Ovary (tissue), 9 donors: ENCODE measurements around the gene ZHX3. TPM values are rescaled to one million over a fixed set of nuclear protein-coding genes. Genes with fewer than 3 reads are reported as not detected.

Experiments
- DNase-seq, 5 donors: peaks; one replicate each; pipeline ENCODE4 v3.0.0-alpha.2; 2019 to 2020
- H3K27ac ChIP-seq, 2 donors: fragments of 200-600 bp; one replicate each; pipeline versions ENCODE4 v1.5.1 to v1.8.0; 2019 to 2022
- H3K27me3 ChIP-seq: fragments of 200-600 bp; one replicate; pipeline ENCODE4 v1.8.0; 2022
- H3K36me3 ChIP-seq: fragments of 200-600 bp; sonication (generic); one replicate; pipeline ENCODE4 v1.5.1; 2019
- H3K4me1 ChIP-seq: one replicate; pipeline ENCODE4 v1.8.1; 2013; ENCODE audit warnings: mild to moderate bottlenecking, moderate library complexity; ENCODE audit not compliant: insufficient read depth
- H3K4me3 ChIP-seq: fragments of 200-600 bp; sonication (generic); one replicate; pipeline ENCODE4 v1.5.1; 2017
- H3K9me3 ChIP-seq, 2 donors: fragments of 200-600 bp in 1 of 2; sonication (generic) in 1 of 2; one replicate each; pipeline versions ENCODE4 v1.5.1 to v1.8.1; 2013 to 2019; ENCODE audit warnings: mild to moderate bottlenecking in 1 of 2, moderate library complexity in 1 of 2
- CTCF ChIP-seq, 3 donors: fragments of 450-650 bp in 2 of 3; fragments of 200-600 bp in 1 of 3; IDR thresholded peaks; one replicate each; pipeline versions ENCODE4 v1.5.1 to v1.8.0; 2016 to 2022; ENCODE audit warnings: antibody characterized with exemption in 3 of 3, mild to moderate bottlenecking in 1 of 3
- EP300 ChIP-seq: sonication (generic); formaldehyde crosslinking; IDR thresholded peaks from one replicate; pipeline ENCODE4 v1.6.1; 2017; ENCODE audit warnings: antibody characterized with exemption
- POLR2A ChIP-seq: fragments of 450-650 bp; IDR thresholded peaks from one replicate; pipeline ENCODE4 v1.6.1; 2017; ENCODE audit warnings: antibody characterized with exemption, mild to moderate bottlenecking, moderate library complexity
- WGBS, 3 donors: extraction: QIAGEN DNeasy Blood & Tissue Kit in 1 of 3; methylation state at CpG; one replicate each; pipeline versions ENCODE4 v1.1.5 to v1.1.7; 2013 to 2017; 5-methylcytosine and 5-hydroxymethylcytosine counted together
- intact Hi-C, 4 donors: fragments of 100-400 bp; cut with DNase I; formaldehyde crosslinking; loops; one replicate each; pipeline versions ENCODE4 v1.11.0 to v1.15.1; 2022 to 2023
- polyA plus RNA-seq, 2 donors: library from polyadenylated mRNA; stranded (reverse); fragments of 200-250 nt in 1 of 2; fragments of 350-450 nt in 1 of 2; fragmentation: Illumina TruSeq in 1 of 2; extraction: RNeasy Lipid Tissue Mini Kit (QIAGEN cat#74804) in 1 of 2; gene quantifications; one replicate each; pipeline ENCODE4 v1.2.3, GENCODE V29; 2013 to 2014
- total RNA-seq, 7 donors: library from RNA; depleted of rRNA in 2 of 7; stranded (reverse); fragments of >200 nt in 2 of 7; fragmentation: NEBNext Ultra II Directional in 3 of 7; extraction: Animal tissue kit (Norgen Biotek cat#: 25700) in 3 of 7; gene quantifications; one replicate each; pipeline versions ENCODE4 v1.1.0 to v1.2.4, GENCODE V29; 2016 to 2023
- donor health status: DM: no; HTN: no; CAD: no; lungs with moderate emphysema.
- donor health status: DM: no; HTN: no; CAD: no.
- donor health status: Bipolar disorder and iron deficiency.
- donor health status: DM: yes; HTN: yes; CAD: no.
- donor health status: DM: no; HTN: no; CAD: no.
- donor health status: DM: yes; HTN: yes; CAD: no.

Gene ZHX3
- total and polyA plus RNA-seq, 9 donors, result 17.5 to 72.0 (median 39.6) TPM

- Histone ChIP-seq H3K4me3 (no peak overlapping the region), H3K9me3 (no peaks in the 10 kb centered on the region), H3K27ac (no peak overlapping the region), H3K36me3 (no peaks in the 10 kb centered on the region), H3K4me1 (peaks cover 9% of the 10 kb centered on the region), H3K27me3 (no peaks in the 10 kb centered on the region)
- no peak for DNase-seq
- intact Hi-C loops, result loop anchor here in 3 of 4 donors (10.0 kb wide), 1 partner anchor 87 kb away; no protein-coding TSS in a partner anchor
- 83 to 87% (median 85%) methylated on average over 4 of the region's 4 CpGs for WGBS, 3 donors
- TF ChIP-seq POLR2A (no peak), CTCF (IDR thresholded peaks at IDR 0.05) (no peak), EP300 (no peak)
These were observed 14.2 kb upstream of the ZHX3 start for GRCh38 chr20:41331731-41332130.

- no peaks in the 10 kb centered on the region for H3K9me3 ChIP-seq
- no peaks in the 10 kb centered on the region for H3K27me3 ChIP-seq
- no peaks in the 10 kb centered on the region for H3K36me3 ChIP-seq
- H3K4me3 ChIP-seq, result no peak overlapping the region
- 69 to 85% (median 82%) methylated on average over 1 of the region's 1 CpG for WGBS, 3 donors
- DNase-seq, result no peak
- intact Hi-C loops, result loop anchor here in 3 of 4 donors (10.0 kb wide), 1 partner anchor 86 kb away; no protein-coding TSS in a partner anchor
- peaks cover 9% of the 10 kb centered on the region for H3K4me1 ChIP-seq
- no peak for TF ChIP-seq POLR2A
- no peak for TF ChIP-seq CTCF (IDR thresholded peaks at IDR 0.05)
- no peak for TF ChIP-seq EP300
- no peak overlapping the region for H3K27ac ChIP-seq
These were observed 13.4 kb upstream of the ZHX3 start for GRCh38 chr20:41330941-41331340.

GRCh38 chr20:41330343-41330720, 12.8 kb upstream of the ZHX3 start:
- 88 to 94% (median 92%) methylated on average over 5 of the region's 5 CpGs for WGBS, 3 donors
- no peak for DNase-seq
- peak overlapping the region in 1 of 2 donors; percentile 30 for H3K27ac ChIP-seq
- H3K4me3 ChIP-seq, result no peak overlapping the region
- no peak for TF ChIP-seq CTCF (IDR thresholded peaks at IDR 0.05)
- no peak for TF ChIP-seq EP300
- no peak for TF ChIP-seq POLR2A
- H3K4me1 ChIP-seq, result peaks cover 9% of the 10 kb centered on the region
- no peaks in the 10 kb centered on the region for H3K27me3 ChIP-seq
- H3K36me3 ChIP-seq, result no peaks in the 10 kb centered on the region
- intact Hi-C loops, result loop anchor here in 3 of 4 donors (10.0 kb wide), 1 partner anchor 86 kb away; no protein-coding TSS in a partner anchor
- H3K9me3 ChIP-seq, result no peaks in the 10 kb centered on the region

- peak; percentile 66 to 81 (median 75) for DNase-seq
- H3K4me3 ChIP-seq, result no peak overlapping the region
- peaks cover 6% of the 10 kb centered on the region for H3K4me1 ChIP-seq
- 22 to 32% (median 26%) methylated on average over 14 of the region's 14 CpGs for WGBS, 3 donors
- H3K27ac ChIP-seq, result peak overlapping the region; percentile 10 to 30
- TF ChIP-seq POLR2A (no peak), EP300 (no peak), CTCF (IDR thresholded peaks at IDR 0.05) (no peak)
- intact Hi-C loops, result loop anchor here in 3 of 4 donors (10.0 kb wide), 1 partner anchor 85 kb away; no protein-coding TSS in a partner anchor
- no peaks in the 10 kb centered on the region for H3K9me3 ChIP-seq
- no peaks in the 10 kb centered on the region for H3K27me3 ChIP-seq
- no peaks in the 10 kb centered on the region for H3K36me3 ChIP-seq
These were observed 12.2 kb upstream of the ZHX3 start for GRCh38 chr20:41329435-41330342.
